Measurements from ENCODE around the gene CD63.

DNA sequence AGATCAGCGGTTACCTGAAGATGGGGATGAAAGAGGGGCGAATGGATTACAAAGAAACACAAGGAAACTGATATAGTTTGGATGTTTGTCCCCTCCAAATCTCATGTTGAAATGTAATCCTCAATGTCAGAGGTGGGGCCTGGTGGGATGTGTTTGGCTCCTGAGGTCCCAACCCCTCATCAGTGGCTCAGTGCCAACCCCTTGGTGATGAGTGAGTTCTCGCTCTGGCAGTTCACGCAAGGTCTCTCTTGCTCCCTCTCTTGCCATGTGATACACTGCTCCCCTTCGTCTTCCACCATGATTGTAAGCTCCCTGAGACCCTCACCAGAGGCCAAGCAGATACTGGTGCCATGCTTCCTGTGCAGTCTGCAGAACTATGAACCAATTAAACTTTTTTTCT is 49.1 kb downstream of the CD63 start:
- no peak for TF ChIP-seq POLR2A (IDR thresholded peaks at IDR 0.05)
- no peak for TF ChIP-seq POLR2AphosphoS5 (IDR thresholded peaks at IDR 0.05)

Data from spleen (tissue), 3 donors.